GM12878 (cell line): ENCODE results near the gene TMEM53. TPM values are rescaled to one million over a fixed set of nuclear protein-coding genes. Genes with fewer than 3 reads are reported as not detected.

ENCODE experiments used
- ATAC-seq: fragments of 200-7000 bp; cut with Tn5 transposase; 3 replicates; pipeline ENCODE4 v1.9.1; 2020; ENCODE audit warnings: mild to moderate bottlenecking, moderate library complexity
- BruUV-seq: library from RNA; stranded (reverse); fragments of 400-500 nt; replicated peaks from 2 replicates; lab custom pipeline; 2021; lab: Mats Ljungman, UMichigan
- CTCF ChIA-PET: fragments of 300-600 bp; sonication (Branson Sonifier 250); formaldehyde crosslinking; extraction: SDS; loops from one replicate; lab custom pipeline; 2021; ENCODE audit warnings: inconsistent platforms; lab: Yijun Ruan, JAX
- POLR2A ChIA-PET: fragments of 350-600 bp; formaldehyde crosslinking; extraction: SDS; loops from one replicate; lab custom pipeline; 2021; ENCODE audit warnings: inconsistent platforms; lab: Charles Lee
- RAD21 ChIA-PET: fragments of 300-600 bp; sonication (Branson Sonifier 250); formaldehyde crosslinking; loops from one replicate; lab custom pipeline; 2023; ENCODE audit warnings: antibody characterized with exemption; ENCODE audit not compliant: unreplicated experiment; lab: Charles Lee
- SMC1A ChIA-PET: fragments of 300-600 bp; sonication (Branson Sonifier 250); formaldehyde crosslinking; loops from one replicate; lab custom pipeline; 2023; ENCODE audit not compliant: unreplicated experiment, uncharacterized antibody; lab: Charles Lee
- DNase-seq: peaks from one replicate; pipeline ENCODE4 v3.0.0-alpha.2; 2011; ENCODE audit warnings: low read depth, low spot score
- FAIRE-seq: peaks from 3 replicates; lab custom pipeline; 2011; peaks lifted over from hg19 to GRCh38; lab: Jason Lieb, UNC
- H2AFZ ChIP-seq: 2 replicates; pipeline ENCODE4 v1.6.0; 2011; ENCODE audit warnings: low read depth, low read length, control low read depth; ENCODE audit not compliant: control insufficient read depth
- H3K27ac ChIP-seq: 2 replicates; pipeline ENCODE4 v1.5.1; 2011; ENCODE audit warnings: control low read depth; ENCODE audit not compliant: control insufficient read depth, insufficient read depth
- H3K27me3 ChIP-seq, 2 experiments: replicated peaks in 1 of 2; 2 replicates each; pipeline versions ENCODE4 v1.6.0 to v1.6.1; 2011; ENCODE audit warnings: low read length in 1 of 2; ENCODE audit not compliant: control insufficient read depth in 2 of 2, insufficient read depth in 2 of 2
- H3K36me3 ChIP-seq, 2 experiments: 2 replicates each; pipeline ENCODE4 v1.5.1; 2011; ENCODE audit warnings: low read length in 1 of 2; ENCODE audit not compliant: control insufficient read depth in 2 of 2, insufficient read depth in 2 of 2
- H3K4me1 ChIP-seq: 2 replicates; pipeline ENCODE4 v1.6.1; 2011; ENCODE audit warnings: mild to moderate bottlenecking, low read length, moderate library complexity, mixed read lengths; ENCODE audit not compliant: control insufficient read depth, insufficient read depth
- H3K4me2 ChIP-seq: 2 replicates; pipeline ENCODE4 v1.6.0; 2011; ENCODE audit warnings: control low read depth; ENCODE audit not compliant: control insufficient read depth, insufficient read depth
- H3K4me3 ChIP-seq: fragments of 200-600 bp; sonication (generic); 2 replicates; pipeline ENCODE4 v1.5.1; 2016
- H3K79me2 ChIP-seq: 2 replicates; pipeline ENCODE4 v1.6.0; 2011; ENCODE audit warnings: low read length; ENCODE audit not compliant: control insufficient read depth, insufficient read depth
- H3K9ac ChIP-seq: 2 replicates; pipeline ENCODE4 v1.8.0; 2011; ENCODE audit warnings: low read length, control low read depth, mixed read lengths; ENCODE audit not compliant: control insufficient read depth, insufficient read depth
- H3K9me3 ChIP-seq: replicated peaks from 3 replicates; pipeline ENCODE4 v1.5.1; 2011; ENCODE audit warnings: mild to moderate bottlenecking, low read length; ENCODE audit not compliant: control insufficient read depth, insufficient read depth
- H4K20me1 ChIP-seq: 2 replicates; pipeline ENCODE4 v1.6.0; 2011; ENCODE audit not compliant: control insufficient read depth, insufficient read depth
- HCFC1 ChIP-seq: fragments of 150-350 bp; IDR thresholded peaks from 2 replicates; pipeline ENCODE4 v1.6.1; 2014; ENCODE audit warnings: low read length
- MTA2 ChIP-seq: fragments of 450-650 bp; IDR thresholded peaks from 2 replicates; pipeline ENCODE4 v1.6.1; 2016; ENCODE audit warnings: low read depth, mild to moderate bottlenecking, moderate library complexity
- RFX5 ChIP-seq: IDR thresholded peaks from 2 replicates; pipeline ENCODE4 v1.6.1; 2011; ENCODE audit warnings: low read depth, low read length, improper control_type of control experiment
- YBX1 ChIP-seq: fragments of 450-650 bp; IDR thresholded peaks from 2 replicates; pipeline ENCODE4 v1.6.1; 2016; ENCODE audit warnings: antibody characterized with exemption
- ZBED1 ChIP-seq: IDR thresholded peaks from 2 replicates; pipeline ENCODE4 v1.6.1; 2016; ENCODE audit warnings: borderline replicate concordance
- WGBS: methylation state at CpG from one replicate; pipeline ENCODE4 v1.1.6; 2016; ENCODE audit warnings: low lambda C conversion rate; ENCODE audit not compliant: insufficient replicate concordance, insufficient coverage; ENCODE audit errors: missing lambda C conversion rate; 5-methylcytosine and 5-hydroxymethylcytosine counted together
- in situ Hi-C: fragments of 300-500 bp; cut with MboI; formaldehyde crosslinking; loops from 9 replicates; pipeline ENCODE4 v1.14.3; 2018; ENCODE audit warnings: mixed read lengths
- intact Hi-C: fragments of 100-400 bp; cut with micrococcal nuclease; formaldehyde crosslinking; loops from one replicate; pipeline ENCODE4 v1.14.2; 2022; ENCODE audit not compliant: unreplicated experiment
- polyA plus RNA-seq, 11 experiments: library from polyadenylated mRNA; depleted of rRNA in 4 of 11; unstranded in 6 of 11; stranded (reverse) in 5 of 11; fragments of >200 nt; fragmentation: Nextera tagmentation in 4 of 11; fragmentation: Illumina TruSeq in 1 of 11; extraction: Ambion mirVana in 4 of 11; extraction: Trizol in 1 of 11; gene quantifications; 1 replicate in 1 of 11; 2 replicates in 10 of 11; pipeline versions ENCODE4 v1.2.1 to v1.2.3, GENCODE V29; 2011 to 2016; ENCODE audit warnings: inconsistent platforms in 2 of 11, missing spikeins in 2 of 11, low read depth in 1 of 11
- total RNA-seq, 4 experiments: library from RNA; depleted of rRNA in 3 of 4; stranded (reverse); fragments of >200 nt in 3 of 4; fragmentation: Illumina TruSeq in 1 of 4; extraction: Trizol in 1 of 4; gene quantifications; 2 replicates each; pipeline versions ENCODE4 v1.2.1 to v1.2.3, GENCODE V29; 2013 to 2021
- TF ChIP-seq, protein P1 (sequence below): fragments of 450-650 bp; IDR thresholded peaks from 2 replicates; pipeline ENCODE4 v1.6.1; 2017; ENCODE audit warnings: antibody characterized with exemption, mild to moderate bottlenecking, moderate library complexity
- TF ChIP-seq, protein P2 (sequence below): fragments of 450-650 bp; formaldehyde crosslinking; IDR thresholded peaks from 2 replicates; pipeline ENCODE4 v1.5.0; 2022; ENCODE audit warnings: mild to moderate bottlenecking, missing genetic modification characterization

TMEM53 gene
- total and polyA plus RNA-seq, 10 of the 15 experiments (the other 5 are each of a cell fraction or from before 2014, with no cell fraction given): 3.1 to 23.9 (median 11.1) TPM

DNA sequence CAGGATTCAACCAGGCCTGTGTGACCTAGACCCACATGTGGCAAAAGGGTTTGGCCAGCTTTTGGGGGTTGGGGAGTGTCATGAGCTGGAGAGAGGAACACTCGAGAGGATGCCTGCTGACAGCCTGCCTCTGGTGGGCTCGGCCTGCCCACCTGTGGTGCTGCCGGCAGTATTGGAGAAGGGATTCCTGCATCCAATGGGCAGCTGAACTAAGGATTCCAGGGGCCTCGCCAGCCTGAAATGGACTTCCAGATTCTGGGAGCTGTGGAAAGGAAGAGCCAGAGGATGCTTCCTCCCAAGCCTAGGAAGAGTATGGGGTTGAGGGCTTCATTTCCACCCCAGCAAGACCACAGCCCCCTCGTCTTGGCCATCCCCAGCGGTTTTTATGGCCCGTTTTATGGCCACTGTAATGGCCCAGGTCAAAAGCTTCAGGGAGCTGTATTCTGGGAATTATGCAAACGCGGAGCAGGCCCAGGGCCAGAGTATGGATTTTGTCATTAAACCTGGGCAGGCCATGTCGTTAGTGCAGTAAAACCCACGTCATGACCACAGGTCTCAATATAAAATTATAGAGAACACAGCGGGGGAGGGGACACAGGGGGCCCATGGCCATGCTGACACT, 63.6 kb downstream of the TMEM53 start:
- SMC1A ChIA-PET: interaction anchor here (1.1 to 5.3 kb wide), 3 partner anchors 18 to 42 kb away, joined by 3 to 32 read pairs (median 6); no protein-coding TSS in a partner anchor
- BruUV-seq: no TSS peak
- Histone ChIP-seq H3K79me2 (no peaks in the 10 kb centered on the region), H4K20me1 (no peaks in the 10 kb centered on the region), H3K9ac (no peak overlapping the region), H3K27me3 (peaks cover 0 to 1% of the 10 kb centered on the region in 2 experiments; a peak in 2 of 4 replicates), H3K4me1 (no peaks in the 10 kb centered on the region), H2AFZ (no peak overlapping the region), H3K4me2 (no peak overlapping the region), H3K4me3 (no peak overlapping the region), H3K36me3 (no peaks in the 10 kb centered on the region; a peak in 1 of 4 replicates), H3K9me3 (no peaks in the 10 kb centered on the region), H3K27ac (no peak overlapping the region)
- CTCF ChIA-PET: interaction anchor here (1.5 to 3.0 kb wide), 3 partner anchors 15 to 42 kb away, joined by 4 to 14 read pairs (median 11); no protein-coding TSS in a partner anchor
- in situ Hi-C loops: no loop called here
- RAD21 ChIA-PET: interaction anchor here (1.1 kb wide), 1 partner anchor 42 kb away, joined by 3 read pairs; no protein-coding TSS in a partner anchor
- ATAC-seq (no peak), DNase-seq (no peak), FAIRE-seq (no peak)
- POLR2A ChIA-PET: no interaction called here
- WGBS: 14% methylated on average over 12 of the region's 12 CpGs
- intact Hi-C loops: no loop called here
- TF ChIP-seq YBX1 (no peak), RFX5 (no peak), ZBED1 (no peak), MTA2 (no peak), HCFC1 (no peak)
- TF ChIP-seq, protein P1, sequence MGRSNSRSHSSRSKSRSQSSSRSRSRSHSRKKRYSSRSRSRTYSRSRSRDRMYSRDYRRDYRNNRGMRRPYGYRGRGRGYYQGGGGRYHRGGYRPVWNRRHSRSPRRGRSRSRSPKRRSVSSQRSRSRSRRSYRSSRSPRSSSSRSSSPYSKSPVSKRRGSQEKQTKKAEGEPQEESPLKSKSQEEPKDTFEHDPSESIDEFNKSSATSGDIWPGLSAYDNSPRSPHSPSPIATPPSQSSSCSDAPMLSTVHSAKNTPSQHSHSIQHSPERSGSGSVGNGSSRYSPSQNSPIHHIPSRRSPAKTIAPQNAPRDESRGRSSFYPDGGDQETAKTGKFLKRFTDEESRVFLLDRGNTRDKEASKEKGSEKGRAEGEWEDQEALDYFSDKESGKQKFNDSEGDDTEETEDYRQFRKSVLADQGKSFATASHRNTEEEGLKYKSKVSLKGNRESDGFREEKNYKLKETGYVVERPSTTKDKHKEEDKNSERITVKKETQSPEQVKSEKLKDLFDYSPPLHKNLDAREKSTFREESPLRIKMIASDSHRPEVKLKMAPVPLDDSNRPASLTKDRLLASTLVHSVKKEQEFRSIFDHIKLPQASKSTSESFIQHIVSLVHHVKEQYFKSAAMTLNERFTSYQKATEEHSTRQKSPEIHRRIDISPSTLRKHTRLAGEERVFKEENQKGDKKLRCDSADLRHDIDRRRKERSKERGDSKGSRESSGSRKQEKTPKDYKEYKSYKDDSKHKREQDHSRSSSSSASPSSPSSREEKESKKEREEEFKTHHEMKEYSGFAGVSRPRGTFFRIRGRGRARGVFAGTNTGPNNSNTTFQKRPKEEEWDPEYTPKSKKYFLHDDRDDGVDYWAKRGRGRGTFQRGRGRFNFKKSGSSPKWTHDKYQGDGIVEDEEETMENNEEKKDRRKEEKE: no peak
- TF ChIP-seq, protein P2, sequence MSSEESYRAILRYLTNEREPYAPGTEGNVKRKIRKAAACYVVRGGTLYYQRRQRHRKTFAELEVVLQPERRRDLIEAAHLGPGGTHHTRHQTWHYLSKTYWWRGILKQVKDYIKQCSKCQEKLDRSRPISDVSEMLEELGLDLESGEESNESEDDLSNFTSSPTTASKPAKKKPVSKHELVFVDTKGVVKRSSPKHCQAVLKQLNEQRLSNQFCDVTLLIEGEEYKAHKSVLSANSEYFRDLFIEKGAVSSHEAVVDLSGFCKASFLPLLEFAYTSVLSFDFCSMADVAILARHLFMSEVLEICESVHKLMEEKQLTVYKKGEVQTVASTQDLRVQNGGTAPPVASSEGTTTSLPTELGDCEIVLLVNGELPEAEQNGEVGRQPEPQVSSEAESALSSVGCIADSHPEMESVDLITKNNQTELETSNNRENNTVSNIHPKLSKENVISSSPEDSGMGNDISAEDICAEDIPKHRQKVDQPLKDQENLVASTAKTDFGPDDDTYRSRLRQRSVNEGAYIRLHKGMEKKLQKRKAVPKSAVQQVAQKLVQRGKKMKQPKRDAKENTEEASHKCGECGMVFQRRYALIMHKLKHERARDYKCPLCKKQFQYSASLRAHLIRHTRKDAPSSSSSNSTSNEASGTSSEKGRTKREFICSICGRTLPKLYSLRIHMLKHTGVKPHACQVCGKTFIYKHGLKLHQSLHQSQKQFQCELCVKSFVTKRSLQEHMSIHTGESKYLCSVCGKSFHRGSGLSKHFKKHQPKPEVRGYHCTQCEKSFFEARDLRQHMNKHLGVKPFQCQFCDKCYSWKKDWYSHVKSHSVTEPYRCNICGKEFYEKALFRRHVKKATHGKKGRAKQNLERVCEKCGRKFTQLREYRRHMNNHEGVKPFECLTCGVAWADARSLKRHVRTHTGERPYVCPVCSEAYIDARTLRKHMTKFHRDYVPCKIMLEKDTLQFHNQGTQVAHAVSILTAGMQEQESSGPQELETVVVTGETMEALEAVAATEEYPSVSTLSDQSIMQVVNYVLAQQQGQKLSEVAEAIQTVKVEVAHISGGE: no peak
